A549 (cell line): ENCODE measurements around the gene PCED1B.

Experiments used
- CTCF ChIP-seq: fragments of >200 bp; sonication (Bioruptor Twin); formaldehyde crosslinking; IDR thresholded peaks from 3 replicates; pipeline ENCODE4 v1.5.1; 2016
- EHMT2 ChIP-seq: fragments of 200-600 bp; sonication (generic); IDR thresholded peaks from 2 replicates; pipeline ENCODE4 v1.6.1; 2016; ENCODE audit warnings: antibody characterized with exemption, low read depth, mild to moderate bottlenecking, moderate library complexity
- EP300 ChIP-seq, 2 experiments: fragments of >200 bp; sonication (Bioruptor Twin); formaldehyde crosslinking; IDR thresholded peaks; 2 replicates in 1 of 2; 3 replicates in 1 of 2; pipeline ENCODE4 v1.6.1; 2016 to 2017
- KDM5A ChIP-seq: fragments of 200-600 bp; sonication (generic); IDR thresholded peaks from 2 replicates; pipeline ENCODE4 v1.6.1; 2016; ENCODE audit warnings: antibody characterized with exemption, mild to moderate bottlenecking
- MAFK ChIP-seq: fragments of 450-650 bp; IDR thresholded peaks from 2 replicates; pipeline ENCODE4 v1.6.1; 2014; ENCODE audit not compliant: partially characterized antibody
- MYC ChIP-seq: IDR thresholded peaks from 2 replicates; pipeline ENCODE4 v1.6.1; 2012; ENCODE audit warnings: mild to moderate bottlenecking, inconsistent platforms, low read length, improper control_type of control experiment, borderline replicate concordance
- RFX5 ChIP-seq: fragments of 450-650 bp; IDR thresholded peaks from 2 replicates; pipeline ENCODE4 v1.7.1; 2014; ENCODE audit warnings: antibody characterized with exemption, mild to moderate bottlenecking, moderate library complexity
- TF ChIP-seq, protein P1 (sequence below): fragments of 250-450 bp; sonication (Bioruptor Pico); IDR thresholded peaks from 2 replicates; pipeline ENCODE4 v1.5.0; 2021; ENCODE audit warnings: mild to moderate bottlenecking, moderate library complexity, borderline replicate concordance

DNA sequence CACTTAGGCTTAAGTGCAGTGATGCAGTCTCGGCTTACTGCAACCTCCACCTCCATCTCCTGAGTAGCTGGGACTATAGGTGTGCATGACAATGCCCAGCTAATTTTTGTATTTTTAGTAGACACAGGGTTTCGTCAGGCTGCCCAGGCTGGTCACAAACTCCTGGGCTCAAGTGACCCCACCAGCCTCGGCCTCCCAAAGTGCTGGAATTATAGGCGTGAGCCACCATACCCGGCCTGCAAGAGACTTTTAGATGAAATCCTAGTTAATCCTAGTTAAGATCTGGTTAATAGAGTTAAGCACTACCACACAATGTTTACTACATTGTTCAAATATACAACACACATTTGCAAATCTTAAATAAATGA, 196.8 kb downstream of the PCED1B start:
- TF ChIP-seq CTCF (no peak), EP300 (IDR thresholded peaks at IDR 0.05) (no peak), RFX5 (no peak), EHMT2 (no peak), KDM5A (no peak), MYC (no peak), MAFK (no peak)
- TF ChIP-seq, protein P1, sequence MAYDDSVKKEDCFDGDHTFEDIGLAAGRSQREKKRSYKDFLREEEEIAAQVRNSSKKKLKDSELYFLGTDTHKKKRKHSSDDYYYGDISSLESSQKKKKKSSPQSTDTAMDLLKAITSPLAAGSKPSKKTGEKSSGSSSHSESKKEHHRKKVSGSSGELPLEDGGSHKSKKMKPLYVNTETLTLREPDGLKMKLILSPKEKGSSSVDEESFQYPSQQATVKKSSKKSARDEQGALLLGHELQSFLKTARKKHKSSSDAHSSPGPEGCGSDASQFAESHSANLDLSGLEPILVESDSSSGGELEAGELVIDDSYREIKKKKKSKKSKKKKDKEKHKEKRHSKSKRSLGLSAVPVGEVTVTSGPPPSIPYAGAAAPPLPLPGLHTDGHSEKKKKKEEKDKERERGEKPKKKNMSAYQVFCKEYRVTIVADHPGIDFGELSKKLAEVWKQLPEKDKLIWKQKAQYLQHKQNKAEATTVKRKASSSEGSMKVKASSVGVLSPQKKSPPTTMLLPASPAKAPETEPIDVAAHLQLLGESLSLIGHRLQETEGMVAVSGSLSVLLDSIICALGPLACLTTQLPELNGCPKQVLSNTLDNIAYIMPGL (CRISPR knock-in tag): no peak
